Thyroid gland (tissue), 4 donors: ENCODE data around the gene GFER.

ENCODE experiments used
- POLR2A ChIP-seq, 2 donors: fragments of 450-650 bp; IDR thresholded peaks; one replicate each; pipeline ENCODE4 v1.6.1; 2017; ENCODE audit warnings: antibody characterized with exemption in 2 of 2, mild to moderate bottlenecking in 2 of 2, moderate library complexity in 1 of 2
- TF ChIP-seq, protein P1 (sequence below), 6 experiments: fragments of 200-600 bp in 3 of 6; fragments of 450-650 bp in 3 of 6; sonication (generic) in 3 of 6; IDR thresholded peaks; one replicate each; pipeline ENCODE4 v1.5.1; 2016 to 2019; ENCODE audit warnings: antibody characterized with exemption in 6 of 6, mild to moderate bottlenecking in 2 of 6, inconsistent platforms in 1 of 6, moderate library complexity in 1 of 6

DNA sequence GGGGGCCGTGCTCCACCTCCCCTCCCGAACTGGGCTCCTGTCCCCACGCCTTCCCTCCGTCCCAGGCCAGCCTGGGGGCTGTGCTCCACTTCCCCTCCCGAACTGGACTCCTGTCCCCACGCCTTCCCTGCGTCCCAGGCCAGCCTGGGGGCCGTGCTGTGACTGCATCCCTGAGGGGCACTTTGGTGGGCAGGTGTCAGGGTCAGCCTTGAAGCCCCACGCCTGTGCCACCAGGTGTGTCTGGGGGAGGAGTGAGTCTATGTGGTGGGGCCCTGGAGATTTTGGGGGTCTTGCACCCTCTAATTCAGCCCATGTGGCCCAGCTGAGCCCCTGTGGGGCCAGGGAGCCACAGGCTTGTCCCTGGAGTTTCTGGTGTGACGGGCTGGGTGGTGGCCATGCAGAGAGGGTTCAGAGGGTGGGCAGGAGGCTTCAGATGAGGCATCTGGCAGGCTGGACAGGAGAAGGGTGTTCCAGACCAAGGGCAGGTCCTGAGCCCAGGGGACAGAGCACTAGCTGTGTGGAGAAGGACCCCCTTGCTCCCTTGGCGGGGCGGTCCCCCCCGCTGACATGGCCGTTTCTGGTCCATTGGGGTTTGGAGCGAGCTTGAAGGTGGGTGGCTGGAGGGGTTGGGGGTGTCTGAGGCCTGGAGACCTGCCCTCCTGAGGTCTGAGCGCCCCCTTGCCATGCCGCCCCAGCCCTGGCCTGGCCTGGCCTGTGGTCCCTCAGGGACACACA is 50.9 kb downstream of the GFER start:
- TF ChIP-seq, protein P1, sequence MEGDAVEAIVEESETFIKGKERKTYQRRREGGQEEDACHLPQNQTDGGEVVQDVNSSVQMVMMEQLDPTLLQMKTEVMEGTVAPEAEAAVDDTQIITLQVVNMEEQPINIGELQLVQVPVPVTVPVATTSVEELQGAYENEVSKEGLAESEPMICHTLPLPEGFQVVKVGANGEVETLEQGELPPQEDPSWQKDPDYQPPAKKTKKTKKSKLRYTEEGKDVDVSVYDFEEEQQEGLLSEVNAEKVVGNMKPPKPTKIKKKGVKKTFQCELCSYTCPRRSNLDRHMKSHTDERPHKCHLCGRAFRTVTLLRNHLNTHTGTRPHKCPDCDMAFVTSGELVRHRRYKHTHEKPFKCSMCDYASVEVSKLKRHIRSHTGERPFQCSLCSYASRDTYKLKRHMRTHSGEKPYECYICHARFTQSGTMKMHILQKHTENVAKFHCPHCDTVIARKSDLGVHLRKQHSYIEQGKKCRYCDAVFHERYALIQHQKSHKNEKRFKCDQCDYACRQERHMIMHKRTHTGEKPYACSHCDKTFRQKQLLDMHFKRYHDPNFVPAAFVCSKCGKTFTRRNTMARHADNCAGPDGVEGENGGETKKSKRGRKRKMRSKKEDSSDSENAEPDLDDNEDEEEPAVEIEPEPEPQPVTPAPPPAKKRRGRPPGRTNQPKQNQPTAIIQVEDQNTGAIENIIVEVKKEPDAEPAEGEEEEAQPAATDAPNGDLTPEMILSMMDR (IDR thresholded peaks at IDR 0.05), result no peak
- TF ChIP-seq POLR2A (IDR thresholded peaks at IDR 0.05), result no peak
